Frontal cortex (tissue), 4 donors: ENCODE data around the gene FRRS1L. TPM values are rescaled to one million over a fixed set of nuclear protein-coding genes. Genes with fewer than 3 reads are reported as not detected.
A peak's percentile ranks its signal among the peaks of the same experiment; 100 is the strongest.

Experiments used
- DNase-seq, 2 donors: peaks; one replicate each; pipeline ENCODE4 v3.0.0; 2012; ENCODE audit warnings: low spot score in 2 of 2
- FAIRE-seq: peaks from 2 replicates; lab custom pipeline; 2012; peaks lifted over from hg19 to GRCh38; lab: Jason Lieb, UNC
- total RNA-seq: library from RNA; depleted of rRNA; stranded (reverse); fragments of >200 nt; gene quantifications from one replicate; pipeline ENCODE4 v1.2.3, GENCODE V29; 2014
- donor health status: control.
- donor health status: control.
- donor health status: control.

The FRRS1L gene
- total RNA-seq, 1 donor from 2014 or later: 66.9 TPM

GRCh38 chr9:109179801-109180523, 12.9 kb upstream of the FRRS1L start:
- no peak for FAIRE-seq
- DNase-seq: peak; percentile 21 to 34

GRCh38 chr9:109176963-109177362, 9.9 kb upstream of the FRRS1L start:
- DNase-seq: no peak
- FAIRE-seq: no peak

GRCh38 chr9:109176386-109176785, 9.3 kb upstream of the FRRS1L start:
- DNase-seq: no peak

GRCh38 chr9:109172935-109173334, 5.9 kb upstream of the FRRS1L start:
- DNase-seq (no peak), FAIRE-seq (no peak)

More at GRCh38 chr9:109176386-109176785, 9.3 kb upstream of the FRRS1L start:
- FAIRE-seq: no peak

GRCh38 chr9:109171926-109172325, 4.9 kb upstream of the FRRS1L start:
- no peak for DNase-seq
- FAIRE-seq: no peak

- FAIRE-seq (no peak), DNase-seq (no peak)
These were observed 1.1 kb upstream of the FRRS1L start for GRCh38 chr9:109168170-109168569.

GRCh38 chr9:109167716-109168115, 667 bp upstream of the FRRS1L start:
- peak in 1 of 2 donors; percentile 12 for DNase-seq
- no peak for FAIRE-seq

- DNase-seq: peak in 1 of 2 donors; percentile 17
These were observed 778 bp downstream of the FRRS1L start for GRCh38 chr9:109166171-109166770.

GRCh38 chr9:109164042-109164441, 3.0 kb downstream of the FRRS1L start:
- DNase-seq (no peak), FAIRE-seq (no peak)

More at GRCh38 chr9:109166171-109166770, 778 bp downstream of the FRRS1L start:
- FAIRE-seq: no peak

- DNase-seq (no peak), FAIRE-seq (no peak)
These were observed 3.9 kb downstream of the FRRS1L start for GRCh38 chr9:109163194-109163593.

- no peak for DNase-seq
- no peak for FAIRE-seq
These were observed 4.4 kb downstream of the FRRS1L start for GRCh38 chr9:109162677-109163076.

- no peak for FAIRE-seq
- DNase-seq: no peak
These were observed 5.6 kb downstream of the FRRS1L start for GRCh38 chr9:109161471-109161870.

GRCh38 chr9:109159583-109159982, 7.5 kb downstream of the FRRS1L start:
- DNase-seq (no peak), FAIRE-seq (no peak)

GRCh38 chr9:109158651-109159050, 8.4 kb downstream of the FRRS1L start:
- DNase-seq (no peak), FAIRE-seq (no peak)

- FAIRE-seq (no peak), DNase-seq (no peak)
These were observed 10.3 kb downstream of the FRRS1L start for GRCh38 chr9:109156708-109157107.

- no peak for FAIRE-seq
- no peak for DNase-seq
These were observed 16.0 kb downstream of the FRRS1L start for GRCh38 chr9:109150925-109151545.

GRCh38 chr9:109149722-109150121, 17.3 kb downstream of the FRRS1L start:
- FAIRE-seq (no peak), DNase-seq (no peak)

- no peak for FAIRE-seq
- no peak for DNase-seq
These were observed 18.0 kb downstream of the FRRS1L start for GRCh38 chr9:109149089-109149488.

GRCh38 chr9:109145051-109145450, 22.0 kb downstream of the FRRS1L start:
- DNase-seq (no peak), FAIRE-seq (no peak)

- no peak for DNase-seq
- no peak for FAIRE-seq
These were observed 23.0 kb downstream of the FRRS1L start for GRCh38 chr9:109143881-109144562.

GRCh38 chr9:109141375-109141774, 25.7 kb downstream of the FRRS1L start:
- no peak for DNase-seq
- no peak for FAIRE-seq
